Skeletal muscle tissue (tissue), 4 donors: ENCODE data around the gene METRNL. TPM values are rescaled to one million over a fixed set of nuclear protein-coding genes. Genes with fewer than 3 reads are reported as not detected.

ENCODE experiments used
- H3K27ac ChIP-seq: one replicate; pipeline ENCODE4 v1.7.0; 2013; ENCODE audit warnings: mild to moderate bottlenecking, low read depth, low read length, inconsistent platforms
- H3K27me3 ChIP-seq, 3 donors: one replicate each; pipeline ENCODE4 v1.7.0; 2013; ENCODE audit warnings: low read length in 3 of 3; ENCODE audit not compliant: control insufficient read depth in 3 of 3, insufficient read depth in 3 of 3
- H3K36me3 ChIP-seq, 3 donors: one replicate each; pipeline ENCODE4 v1.7.0; 2013; ENCODE audit warnings: low read length in 3 of 3; ENCODE audit not compliant: control insufficient read depth in 3 of 3, insufficient read depth in 3 of 3
- H3K4me1 ChIP-seq, 3 donors: one replicate each; pipeline ENCODE4 v1.7.0; 2013; ENCODE audit warnings: low read length in 3 of 3, mild to moderate bottlenecking in 3 of 3; ENCODE audit not compliant: control insufficient read depth in 3 of 3, insufficient read depth in 3 of 3
- H3K4me3 ChIP-seq, 3 donors: one replicate each; pipeline ENCODE4 v1.7.0; 2013; ENCODE audit warnings: low read length in 3 of 3
- H3K9ac ChIP-seq, 3 donors: one replicate each; pipeline ENCODE4 v1.7.0; 2013; ENCODE audit warnings: low read length in 3 of 3, mild to moderate bottlenecking in 3 of 3, moderate library complexity in 2 of 3, low read depth in 1 of 3
- H3K9me3 ChIP-seq, 3 donors: one replicate each; pipeline ENCODE4 v1.7.0; 2013; ENCODE audit warnings: low read length in 3 of 3; ENCODE audit not compliant: control insufficient read depth in 3 of 3
- total RNA-seq: library from RNA; depleted of rRNA; stranded (reverse); fragments of >200 nt; gene quantifications from one replicate; pipeline ENCODE4 v1.2.3, GENCODE V29; 2014
- donor health status: Osteomylitis.

METRNL gene
- total RNA-seq, 1 donor from 2014 or later: 31.3 TPM

- H3K27ac ChIP-seq: no peak overlapping the region
- peaks cover 11 to 44% (median 37%) of the 10 kb centered on the region in 3 donors for H3K4me1 ChIP-seq
- H3K36me3 ChIP-seq: peaks cover 5 to 12% (median 12%) of the 10 kb centered on the region in 3 donors
- H3K9me3 ChIP-seq: no peaks in the 10 kb centered on the region
- H3K9ac ChIP-seq: peak overlapping the region in 1 of 3 donors; percentile 45
- peaks cover 18 to 44% (median 32%) of the 10 kb centered on the region in 3 donors for H3K27me3 ChIP-seq
- no peak overlapping the region for H3K4me3 ChIP-seq
These were observed 17.2 kb downstream of the METRNL start for GRCh38 chr17:83096401-83097224.

DNA sequence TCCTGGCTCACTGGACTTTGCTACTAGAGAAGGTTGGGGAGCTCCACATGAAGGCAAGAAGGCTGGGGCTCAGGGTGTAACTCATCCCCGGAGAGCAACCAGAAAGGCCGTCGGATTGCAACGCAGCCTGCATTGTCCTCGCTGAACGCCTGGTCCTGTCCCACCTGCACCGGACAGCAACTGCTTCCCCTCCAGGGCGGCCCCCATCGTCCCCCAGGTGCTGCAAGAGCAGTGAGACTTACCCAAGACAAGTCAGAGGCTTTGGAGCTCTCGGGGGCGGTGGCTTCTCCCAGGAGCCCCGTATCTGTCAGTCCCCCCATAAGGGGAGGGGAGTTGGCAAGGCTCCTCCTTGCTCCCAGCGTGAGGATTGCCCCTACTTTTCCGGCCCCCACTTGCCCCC lies 18.4 kb downstream of the METRNL start:
- Histone ChIP-seq H3K36me3 (peaks cover 5 to 12% (median 10%) of the 10 kb centered on the region in 3 donors), H3K9me3 (no peaks in the 10 kb centered on the region), H3K27me3 (peaks cover 19 to 51% (median 38%) of the 10 kb centered on the region in 3 donors), H3K27ac (no peak overlapping the region), H3K4me1 (peaks cover 13 to 42% (median 34%) of the 10 kb centered on the region in 3 donors), H3K9ac (no peak overlapping the region), H3K4me3 (no peak overlapping the region)

DNA sequence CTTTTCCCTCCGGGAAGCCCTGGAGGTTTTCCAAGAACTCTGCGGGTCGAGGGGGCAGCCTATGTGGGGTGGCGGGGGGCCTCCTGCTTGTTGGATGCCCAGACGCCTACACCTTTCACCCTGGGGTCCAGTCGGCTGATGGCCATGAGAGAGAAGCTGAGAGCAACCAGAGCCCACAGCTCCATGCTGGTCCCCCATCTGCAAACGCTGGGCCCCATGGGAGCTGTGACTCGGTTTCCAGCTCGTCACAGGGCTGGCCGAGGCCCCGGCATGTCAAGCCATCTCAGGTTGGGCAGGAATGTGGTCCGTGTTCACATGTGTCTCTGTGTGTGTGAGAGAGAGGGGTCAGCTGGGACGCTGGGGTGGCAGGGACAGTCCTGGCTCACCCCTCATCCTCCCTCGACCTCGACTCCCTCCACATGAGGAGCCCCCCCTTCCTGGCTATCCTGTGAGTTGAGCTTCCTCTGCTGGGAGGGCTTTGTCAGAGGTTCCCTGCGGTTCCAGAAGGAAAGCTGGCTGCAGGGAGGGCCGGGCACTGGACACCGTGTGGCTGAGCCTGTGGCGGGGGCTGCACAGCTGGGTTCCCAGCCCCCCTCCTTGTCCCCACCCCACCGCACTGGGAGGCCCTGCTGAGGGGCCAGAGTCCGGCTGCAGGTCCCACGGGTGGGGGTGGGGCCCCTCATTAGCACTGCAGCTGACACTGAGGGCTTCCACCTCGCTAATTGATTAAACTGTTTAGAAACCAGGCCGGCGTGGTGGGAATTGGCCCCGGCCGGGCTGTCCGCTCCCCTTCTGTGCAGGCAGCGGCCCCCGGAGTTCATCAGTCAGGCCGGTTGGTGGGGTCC lies 19.1 kb downstream of the METRNL start:
- H3K4me3 ChIP-seq: no peak overlapping the region
- H3K9ac ChIP-seq: peak overlapping the region in 1 of 3 donors; percentile 16
- peaks cover 5 to 9% (median 9%) of the 10 kb centered on the region in 3 donors for H3K36me3 ChIP-seq
- no peak overlapping the region for H3K27ac ChIP-seq
- no peaks in the 10 kb centered on the region for H3K9me3 ChIP-seq
- peaks cover 13 to 45% (median 34%) of the 10 kb centered on the region in 3 donors for H3K4me1 ChIP-seq
- H3K27me3 ChIP-seq: peaks cover 19 to 51% (median 38%) of the 10 kb centered on the region in 3 donors

DNA sequence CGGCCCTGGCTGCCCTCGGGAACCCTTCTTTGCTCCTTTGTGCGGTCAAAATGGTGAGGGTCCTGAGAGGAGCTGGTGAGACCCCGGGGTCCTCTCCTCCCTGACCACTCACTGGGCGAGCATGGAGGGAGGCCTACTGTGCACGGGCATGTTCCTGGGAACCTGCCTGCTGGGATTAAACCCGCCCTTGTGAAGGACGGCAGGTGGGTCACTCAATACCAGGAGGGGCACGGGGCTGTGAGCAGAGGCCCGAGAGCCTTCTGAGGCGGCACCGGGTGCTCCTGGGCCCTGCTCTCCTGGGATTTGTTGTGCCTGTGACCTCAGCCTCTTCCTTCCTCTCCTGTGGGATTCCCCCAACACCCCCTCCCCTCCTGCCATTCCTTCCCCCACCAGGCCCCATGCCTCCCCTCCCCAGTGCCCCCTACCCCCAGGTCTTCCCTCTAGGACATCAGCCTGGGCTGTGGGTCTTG lies 19.7 kb downstream of the METRNL start:
- Histone ChIP-seq H3K9ac (no peak overlapping the region), H3K27me3 (peaks cover 22 to 56% (median 42%) of the 10 kb centered on the region in 3 donors), H3K4me1 (peaks cover 13 to 45% (median 34%) of the 10 kb centered on the region in 3 donors), H3K36me3 (peaks cover 5 to 9% (median 6%) of the 10 kb centered on the region in 3 donors), H3K27ac (no peak overlapping the region), H3K9me3 (no peaks in the 10 kb centered on the region), H3K4me3 (no peak overlapping the region)

- Histone ChIP-seq H3K9me3 (no peaks in the 10 kb centered on the region), H3K27ac (no peak overlapping the region), H3K36me3 (peaks cover 5 to 9% (median 5%) of the 10 kb centered on the region in 3 donors), H3K4me3 (peak overlapping the region in 1 of 3 donors; percentile 20), H3K4me1 (peaks cover 13 to 45% (median 34%) of the 10 kb centered on the region in 3 donors), H3K27me3 (peaks cover 27 to 61% (median 48%) of the 10 kb centered on the region in 3 donors), H3K9ac (no peak overlapping the region)
These were observed 20.3 kb downstream of the METRNL start for GRCh38 chr17:83099570-83100181.

DNA sequence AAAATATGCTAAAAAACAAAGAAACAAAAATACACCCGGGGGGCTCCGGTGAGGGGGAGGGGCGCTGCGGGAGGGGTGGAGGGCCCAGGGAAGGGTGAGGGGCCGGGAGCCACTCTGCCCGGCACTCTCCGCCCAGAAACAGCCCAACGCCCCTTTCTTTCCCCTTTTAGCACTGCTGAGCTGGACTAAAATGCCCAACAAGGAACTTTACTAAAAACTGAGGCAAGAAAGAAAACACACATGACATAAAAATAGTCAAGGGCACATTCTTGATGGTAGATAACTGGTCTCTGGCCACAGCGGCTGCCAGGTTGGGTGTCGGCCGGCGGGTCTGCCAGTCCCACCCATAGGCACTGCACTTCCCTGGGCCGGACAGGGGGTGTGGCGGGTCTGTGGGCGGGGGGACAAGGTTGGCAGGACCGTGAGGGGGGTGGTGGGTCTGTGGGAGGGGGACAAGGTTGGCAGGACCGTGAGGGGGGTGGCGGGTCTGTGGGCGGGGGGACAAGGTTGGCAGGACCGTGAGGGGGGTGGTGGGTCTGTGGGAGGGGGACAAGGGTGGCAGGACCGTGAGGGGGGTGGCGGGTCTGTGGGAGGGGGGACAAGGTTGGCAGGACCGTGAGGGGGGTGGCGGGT lies 20.9 kb downstream of the METRNL start:
- H3K27me3 ChIP-seq: peaks cover 27 to 64% (median 52%) of the 10 kb centered on the region in 3 donors
- H3K27ac ChIP-seq: no peak overlapping the region
- no peak overlapping the region for H3K9ac ChIP-seq
- H3K9me3 ChIP-seq: no peaks in the 10 kb centered on the region
- H3K4me3 ChIP-seq: no peak overlapping the region
- peaks cover 5 to 9% (median 5%) of the 10 kb centered on the region in 3 donors for H3K36me3 ChIP-seq
- H3K4me1 ChIP-seq: peaks cover 13 to 45% (median 34%) of the 10 kb centered on the region in 3 donors

- no peak overlapping the region for H3K9ac ChIP-seq
- H3K9me3 ChIP-seq: no peaks in the 10 kb centered on the region
- peaks cover 30 to 67% (median 56%) of the 10 kb centered on the region in 3 donors for H3K27me3 ChIP-seq
- H3K36me3 ChIP-seq: peaks cover 2 to 7% (median 3%) of the 10 kb centered on the region in 3 donors
- no peak overlapping the region for H3K4me3 ChIP-seq
- no peak overlapping the region for H3K27ac ChIP-seq
- H3K4me1 ChIP-seq: peaks cover 13 to 45% (median 34%) of the 10 kb centered on the region in 3 donors
These were observed 21.5 kb downstream of the METRNL start for GRCh38 chr17:83100853-83101391.

DNA sequence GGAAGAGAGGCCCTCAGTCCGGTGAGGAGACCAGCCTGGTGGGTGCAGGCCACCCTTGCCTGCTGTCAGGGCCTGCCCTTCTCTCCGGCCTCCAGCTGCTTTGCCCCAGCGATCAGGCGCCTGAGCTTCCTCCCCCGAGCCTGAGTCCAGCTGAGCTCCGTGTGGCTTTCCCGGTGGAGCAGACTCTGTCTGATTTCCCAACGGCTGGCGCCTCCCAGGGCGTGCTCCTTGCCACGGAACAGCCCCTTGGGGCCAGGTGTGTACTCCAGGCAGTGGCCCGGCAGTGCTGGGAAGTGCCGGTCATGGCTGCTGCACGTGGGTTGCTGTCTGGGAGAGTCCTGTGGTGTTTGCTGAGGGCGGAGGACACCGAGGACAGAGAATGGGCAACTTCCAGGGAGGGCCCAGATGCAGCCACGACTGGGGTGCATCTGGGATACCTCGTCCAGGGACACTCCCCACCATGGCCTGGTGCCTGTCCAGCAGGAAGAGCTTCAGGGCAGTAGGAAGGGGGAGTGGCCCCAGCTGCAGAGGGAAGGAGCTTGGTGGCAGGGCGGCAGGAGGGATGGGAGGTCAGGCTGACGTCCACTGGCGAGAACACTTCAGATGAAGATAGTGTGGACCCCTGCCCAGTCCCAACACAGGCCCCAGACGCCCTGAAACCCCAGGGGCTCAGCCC lies 22.5 kb downstream of the METRNL start:
- no peak overlapping the region for H3K27ac ChIP-seq
- peaks cover 33 to 64% (median 60%) of the 10 kb centered on the region in 3 donors for H3K27me3 ChIP-seq
- H3K36me3 ChIP-seq: no peaks in the 10 kb centered on the region
- peak overlapping the region in 1 of 3 donors; percentile 8 for H3K9ac ChIP-seq
- H3K4me3 ChIP-seq: no peak overlapping the region
- no peaks in the 10 kb centered on the region for H3K9me3 ChIP-seq
- peaks cover 13 to 36% (median 27%) of the 10 kb centered on the region in 3 donors for H3K4me1 ChIP-seq
